Upper lobe of left lung (tissue), 4 donors: Measurements from ENCODE around the gene XPNPEP2.

ENCODE experiments used
- CTCF ChIP-seq, 6 experiments: fragments of 450-650 bp in 4 of 6; fragments of 200-600 bp in 2 of 6; sonication (generic) in 2 of 6; IDR thresholded peaks; one replicate each; pipeline ENCODE4 v1.5.1; 2016 to 2019; ENCODE audit warnings: antibody characterized with exemption in 6 of 6
- POLR2A ChIP-seq, 4 donors: fragments of 450-650 bp; IDR thresholded peaks; one replicate each; pipeline ENCODE4 v1.5.1; 2016 to 2017; ENCODE audit warnings: antibody characterized with exemption in 4 of 4, mild to moderate bottlenecking in 2 of 4
- POLR2AphosphoS5 ChIP-seq, 2 donors: sonication (generic); formaldehyde crosslinking; IDR thresholded peaks; one replicate each; pipeline ENCODE4 v1.5.1; 2017; ENCODE audit warnings: antibody characterized with exemption in 2 of 2

- no peak for TF ChIP-seq POLR2A (IDR thresholded peaks at IDR 0.05)
- no peak for TF ChIP-seq CTCF (IDR thresholded peaks at IDR 0.05)
- no peak for TF ChIP-seq POLR2AphosphoS5 (IDR thresholded peaks at IDR 0.05)
These were observed 3.3 kb downstream of the XPNPEP2 start for GRCh38 chrX:129741880-129742758.
